ENCODE measurements around the gene HAUS8.

GRCh38 chr19:17078036-17078919, 3.0 kb upstream of the HAUS8 start:
- TF ChIP-seq CTCF (conservative IDR thresholded peaks at IDR 0.05; ENCODE audit: low read length) (no peak), EZH2phosphoT487 (IDR thresholded peaks at IDR 0.05; ENCODE audit: borderline replicate concordance, low read depth, low read length) (no peak)
